ENCODE measurements around the gene MSRB3. TPM values are rescaled to one million over a fixed set of nuclear protein-coding genes. Genes with fewer than 3 reads are reported as not detected.
A peak's percentile ranks its signal among the peaks of the same experiment; 100 is the strongest.
"Not testable (repeated sequence)": the region's sequence is repeated elsewhere in the genome, so short reads cannot be mapped to it uniquely, and the experiment has no call there.

The MSRB3 gene
- total RNA-seq, 1 experiment from 2014 or later: 19.1 TPM

DNA sequence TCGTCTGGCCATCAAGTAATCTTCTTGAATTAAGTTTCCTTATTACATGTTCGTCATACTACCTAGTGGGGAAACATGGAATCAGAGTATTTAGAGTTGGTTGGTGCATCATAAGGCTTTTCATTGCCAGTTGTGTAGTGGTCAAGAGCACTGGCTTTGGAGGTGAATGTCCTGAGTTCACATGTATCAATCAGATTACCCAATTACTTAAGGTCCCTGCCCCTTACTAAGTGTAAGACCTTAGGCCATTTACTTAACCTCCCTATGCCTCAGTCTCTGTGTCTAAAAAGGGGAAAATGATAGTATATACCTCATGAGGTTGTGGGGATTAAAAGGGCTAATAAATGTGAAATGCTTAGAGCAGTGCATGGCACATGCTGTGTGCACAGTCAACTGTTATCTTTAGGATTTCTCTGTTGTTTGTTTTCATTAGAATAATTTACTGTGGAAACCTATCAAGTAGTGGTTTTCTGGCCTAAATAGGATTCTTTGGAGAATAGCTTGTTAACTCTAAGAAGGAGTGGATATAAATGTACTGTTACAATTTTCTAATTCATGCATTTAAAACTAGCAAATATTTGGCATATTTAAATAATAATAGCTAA is 27.0 kb downstream of the MSRB3 start:
- H3K27ac ChIP-seq: no peak overlapping the region
- no peaks in the 10 kb centered on the region for H3K27me3 ChIP-seq
- no peaks in the 10 kb centered on the region; the same call in 1 of the 2 replicates for H3K36me3 ChIP-seq
- peaks cover 7% of the 10 kb centered on the region for H3K4me1 ChIP-seq
- DNase-seq: no peak
- no peaks in the 10 kb centered on the region for H3K9me3 ChIP-seq (replicated peaks)
- no peak overlapping the region for H3K4me3 ChIP-seq

DNA sequence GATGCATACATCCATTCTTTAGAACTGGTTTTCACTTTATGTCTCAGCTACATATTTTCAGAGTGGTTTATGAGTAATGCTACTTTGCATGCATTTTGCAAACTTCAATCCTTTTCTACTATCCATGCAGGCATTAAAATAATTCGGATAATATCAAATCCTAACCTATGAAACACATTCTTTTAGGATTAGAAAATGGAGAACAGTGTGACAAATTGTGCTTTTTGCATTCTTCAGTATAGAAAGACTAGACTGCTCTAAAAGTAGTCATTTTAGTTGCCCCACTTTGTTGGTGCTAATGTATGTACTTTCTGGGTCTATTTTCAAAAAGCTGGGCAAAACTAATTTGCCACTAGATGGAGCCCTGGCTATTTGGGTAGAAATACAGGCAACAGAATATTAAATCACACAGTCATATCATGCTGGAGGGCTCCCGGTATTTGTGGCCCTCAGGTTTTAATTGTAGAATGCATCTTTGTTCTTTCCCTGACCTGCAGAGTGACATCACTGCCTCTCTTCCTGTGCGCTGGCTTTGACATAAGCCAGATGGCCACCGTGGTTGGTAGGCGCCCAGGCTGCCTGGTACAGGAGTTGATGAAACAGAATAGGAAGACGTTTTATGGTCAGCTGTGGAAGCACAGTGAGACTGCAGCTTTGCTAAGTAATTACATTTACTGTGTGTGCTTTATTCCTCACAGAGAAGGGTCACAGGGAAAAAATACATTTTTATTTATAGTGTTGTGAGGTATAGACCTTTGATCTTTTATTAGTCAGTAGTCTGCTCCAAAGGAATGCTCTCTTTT is 28.1 kb downstream of the MSRB3 start:
- Histone ChIP-seq H3K4me1 (peaks cover 7% of the 10 kb centered on the region), H3K36me3 (no peaks in the 10 kb centered on the region; the same call in 1 of the 2 replicates), H3K27me3 (no peaks in the 10 kb centered on the region), H3K27ac (peak overlapping the region; percentile 36), H3K9me3 (replicated peaks) (no peaks in the 10 kb centered on the region), H3K4me3 (peak overlapping the region; percentile 14; the same call in 1 of the 2 replicates)
- DNase-seq: peak; percentile 86 to 92

DNA sequence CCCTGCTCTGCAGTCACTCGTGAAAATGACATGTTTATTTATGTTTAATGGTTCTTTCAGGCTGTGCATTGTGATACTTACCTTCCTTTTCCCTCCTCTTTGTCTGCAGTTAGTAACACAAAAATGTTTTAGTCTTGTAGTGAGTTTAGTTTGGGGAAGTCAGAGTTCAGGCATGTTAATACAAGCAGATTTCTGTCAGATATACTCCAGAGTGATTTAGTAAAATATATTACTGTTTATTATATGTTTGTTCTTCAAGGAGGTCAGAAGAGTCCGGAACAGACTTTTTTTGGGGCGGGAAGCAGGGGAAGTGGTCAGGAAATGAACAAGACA is 28.7 kb downstream of the MSRB3 start:
- no peaks in the 10 kb centered on the region; the same call in 1 of the 2 replicates for H3K36me3 ChIP-seq
- peak overlapping the region; percentile 36 for H3K27ac ChIP-seq
- DNase-seq: no peak
- no peaks in the 10 kb centered on the region for H3K9me3 ChIP-seq (replicated peaks)
- no peaks in the 10 kb centered on the region for H3K27me3 ChIP-seq
- H3K4me1 ChIP-seq: peaks cover 7% of the 10 kb centered on the region
- peak overlapping the region; percentile 14; the same call in 1 of the 2 replicates for H3K4me3 ChIP-seq

DNA sequence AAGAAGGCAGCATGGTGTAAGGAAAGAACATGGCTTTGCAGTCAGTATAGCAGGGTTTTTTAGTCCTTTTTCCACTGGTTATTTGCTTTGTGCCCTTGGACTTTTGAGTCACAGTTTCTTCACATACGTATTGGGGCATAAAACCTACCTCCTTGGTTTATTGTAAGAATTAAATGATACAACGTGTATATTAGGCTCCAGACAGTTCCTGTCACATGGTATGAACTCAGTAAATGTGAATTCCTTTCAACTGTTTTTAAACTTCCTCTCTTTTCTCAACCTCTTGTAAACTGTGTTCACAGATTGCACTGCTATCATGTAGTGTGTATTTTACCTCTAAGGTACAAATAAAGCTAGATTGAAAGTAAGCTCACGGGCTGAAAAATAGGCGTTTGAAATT is 29.5 kb downstream of the MSRB3 start:
- Histone ChIP-seq H3K4me1 (peaks cover 7% of the 10 kb centered on the region), H3K9me3 (replicated peaks) (no peaks in the 10 kb centered on the region), H3K4me3 (no peak overlapping the region), H3K36me3 (no peaks in the 10 kb centered on the region), H3K27me3 (no peaks in the 10 kb centered on the region), H3K27ac (no peak overlapping the region)
- no peak for DNase-seq

DNA sequence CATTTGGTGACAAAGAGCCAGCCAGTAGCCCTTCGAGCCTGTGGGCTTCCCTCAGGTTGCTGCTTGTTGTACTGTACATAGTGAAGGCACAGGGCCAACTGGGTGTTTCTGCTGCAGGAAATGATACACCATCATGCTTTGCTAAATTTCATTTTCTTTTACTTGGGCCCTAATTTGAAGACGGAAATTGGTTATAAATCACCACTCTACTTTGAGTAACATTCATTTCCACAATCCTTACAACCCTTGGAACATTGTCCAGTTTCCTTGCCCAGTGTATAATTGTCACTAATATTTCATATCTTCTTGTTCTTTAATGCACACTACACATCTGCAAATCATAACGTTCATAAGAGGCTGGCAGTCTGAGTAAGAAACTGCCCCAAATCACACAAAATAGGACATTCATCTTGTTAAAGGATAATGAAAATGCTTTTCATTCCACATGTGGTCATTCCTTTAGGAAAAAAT is 30.2 kb downstream of the MSRB3 start:
- H3K27ac ChIP-seq: no peak overlapping the region
- no peak for DNase-seq
- no peaks in the 10 kb centered on the region for H3K9me3 ChIP-seq (replicated peaks)
- no peaks in the 10 kb centered on the region for H3K36me3 ChIP-seq
- H3K4me1 ChIP-seq: peaks cover 7% of the 10 kb centered on the region
- no peaks in the 10 kb centered on the region for H3K27me3 ChIP-seq
- no peak overlapping the region for H3K4me3 ChIP-seq

DNA sequence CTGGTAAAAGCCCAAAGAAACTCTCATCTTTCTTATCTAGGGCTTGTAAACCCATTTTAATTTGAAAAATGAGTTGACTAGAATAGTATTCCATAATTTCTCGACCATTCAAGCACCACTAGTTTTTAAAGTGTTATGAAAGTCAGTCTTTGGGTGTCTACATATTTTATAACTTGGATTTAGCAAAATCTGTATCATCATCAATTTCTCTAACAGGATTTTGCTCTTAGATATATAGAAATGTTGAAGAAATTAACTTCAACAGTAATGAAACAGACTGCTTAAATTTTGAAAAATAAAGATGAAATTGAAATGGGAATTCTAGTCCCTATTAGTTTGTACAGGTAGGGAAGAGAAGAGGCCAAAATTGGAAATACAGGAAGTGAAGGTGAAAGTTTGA is 32.8 kb downstream of the MSRB3 start:
- H3K36me3 ChIP-seq: no peaks in the 10 kb centered on the region
- no peak for DNase-seq
- H3K4me3 ChIP-seq: no peak overlapping the region
- no peak overlapping the region for H3K27ac ChIP-seq
- H3K4me1 ChIP-seq: peaks cover 8% of the 10 kb centered on the region
- H3K27me3 ChIP-seq: no peaks in the 10 kb centered on the region
- H3K9me3 ChIP-seq (replicated peaks): no peaks in the 10 kb centered on the region

DNA sequence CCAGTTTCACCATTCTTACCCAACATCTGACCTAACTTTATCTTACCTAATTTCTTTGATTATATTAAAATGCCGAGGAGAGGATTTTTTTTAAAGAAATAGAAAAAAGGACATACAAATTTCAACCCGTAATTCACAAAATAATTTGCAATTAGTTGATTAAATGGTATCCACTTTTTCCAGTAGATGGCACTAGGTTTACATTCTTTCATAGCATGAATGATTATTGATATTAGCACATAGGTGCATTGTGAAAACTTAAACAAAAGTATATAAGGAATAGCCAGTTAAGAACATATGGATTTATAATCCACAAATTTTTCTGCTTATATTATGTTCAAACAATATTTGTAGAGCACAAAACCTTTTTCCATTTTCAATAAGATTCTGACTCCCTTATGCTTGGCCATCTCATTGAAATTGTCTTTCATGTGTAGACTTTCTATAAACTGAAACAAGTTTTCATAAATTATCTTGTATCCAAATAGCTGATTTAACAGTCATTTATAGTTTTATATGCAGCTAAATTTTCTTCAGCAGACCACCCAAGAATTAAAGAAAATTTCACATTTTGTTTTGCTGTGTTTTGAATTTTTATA is 35.3 kb downstream of the MSRB3 start:
- peak in 1 of 2 experiments; percentile 60 for DNase-seq
- H3K27ac ChIP-seq: no peak overlapping the region; the same call in 1 of the 2 replicates
- no peaks in the 10 kb centered on the region for H3K36me3 ChIP-seq
- no peaks in the 10 kb centered on the region for H3K9me3 ChIP-seq (replicated peaks)
- peaks cover 4% of the 10 kb centered on the region; the same call in 1 of the 2 replicates for H3K4me1 ChIP-seq
- H3K4me3 ChIP-seq: no peak overlapping the region
- H3K27me3 ChIP-seq: no peaks in the 10 kb centered on the region

DNA sequence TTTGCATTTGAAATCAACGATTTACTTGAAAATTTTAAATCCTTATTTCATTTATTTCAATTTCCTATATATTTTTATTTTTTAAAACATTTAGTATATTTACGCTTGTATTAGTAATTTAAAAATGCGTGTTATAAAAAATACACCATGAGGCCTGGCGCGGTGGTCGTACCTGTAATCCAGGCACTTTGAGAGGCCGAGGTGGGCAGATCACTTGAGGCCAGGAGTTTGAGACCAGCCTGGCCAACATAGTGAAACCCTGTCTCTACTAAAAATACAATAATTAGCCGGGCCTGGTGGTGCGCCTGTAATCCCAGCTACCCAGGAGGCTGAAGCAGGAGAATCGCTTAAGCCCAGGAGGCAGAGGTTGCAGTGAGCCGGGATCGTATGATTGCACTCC is 36.8 kb downstream of the MSRB3 start:
- H3K27me3 ChIP-seq; DNase-seq; H3K4me3 ChIP-seq; H3K36me3 ChIP-seq; H3K9me3 ChIP-seq (replicated peaks); H3K4me1 ChIP-seq; H3K27ac ChIP-seq: not testable (repeated sequence)

DNA sequence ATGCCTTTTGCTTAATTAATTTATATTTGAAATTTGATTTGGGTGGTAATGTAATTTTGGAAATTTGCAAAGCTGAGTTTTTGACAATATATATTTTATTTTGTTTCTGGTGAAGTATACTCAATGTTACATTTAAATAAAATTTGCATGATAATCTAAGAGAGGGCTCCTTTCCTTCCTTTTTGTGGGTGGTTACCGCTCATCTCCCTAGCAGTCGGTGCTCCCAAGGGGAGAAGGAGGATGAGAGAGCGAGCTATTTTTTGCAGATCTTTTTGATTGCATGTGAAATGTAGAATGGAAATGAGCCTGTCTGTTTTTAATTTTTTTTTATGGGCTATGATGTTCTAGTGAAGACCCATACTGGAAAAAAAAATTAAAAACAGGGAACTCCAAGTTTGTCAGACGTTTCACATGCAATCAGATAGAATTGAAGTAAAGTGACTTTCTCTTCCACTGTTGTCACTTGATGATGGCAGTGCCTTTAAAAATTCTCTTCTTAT is 39.8 kb downstream of the MSRB3 start:
- no peak overlapping the region for H3K27ac ChIP-seq
- H3K36me3 ChIP-seq: no peaks in the 10 kb centered on the region
- H3K9me3 ChIP-seq (replicated peaks): no peaks in the 10 kb centered on the region
- no peaks in the 10 kb centered on the region for H3K27me3 ChIP-seq
- no peak for DNase-seq
- H3K4me1 ChIP-seq: peaks cover 4% of the 10 kb centered on the region; the same call in 1 of the 2 replicates
- no peak overlapping the region for H3K4me3 ChIP-seq

DNA sequence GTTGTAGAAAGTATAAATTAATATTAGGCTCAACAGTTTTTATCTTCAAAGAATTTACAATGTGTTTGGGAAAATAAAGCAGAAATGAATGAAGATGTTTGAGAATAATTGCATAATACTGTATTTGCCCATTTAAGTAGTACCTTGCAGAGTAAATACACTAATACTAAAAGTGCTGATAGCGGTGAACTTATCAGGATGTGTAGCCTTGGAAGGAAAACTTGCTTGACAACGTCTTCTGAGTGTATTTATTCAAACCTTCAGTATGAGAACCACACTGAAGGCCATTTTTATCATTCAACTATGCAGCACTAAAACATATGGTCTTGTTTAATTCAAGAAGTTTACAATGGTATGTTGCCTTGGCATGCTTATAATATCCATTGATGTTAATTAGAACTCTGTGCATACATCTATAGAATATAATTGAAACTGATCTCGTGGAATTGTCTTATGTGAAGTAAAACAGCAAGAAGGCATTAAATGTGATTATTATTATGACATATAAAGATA is 41.3 kb downstream of the MSRB3 start:
- no peak overlapping the region for H3K4me3 ChIP-seq
- H3K9me3 ChIP-seq (replicated peaks): no peaks in the 10 kb centered on the region
- no peak overlapping the region for H3K27ac ChIP-seq
- no peak for DNase-seq
- H3K36me3 ChIP-seq: no peaks in the 10 kb centered on the region
- H3K4me1 ChIP-seq: peaks cover 6% of the 10 kb centered on the region; the same call in 1 of the 2 replicates
- no peaks in the 10 kb centered on the region for H3K27me3 ChIP-seq

DNA sequence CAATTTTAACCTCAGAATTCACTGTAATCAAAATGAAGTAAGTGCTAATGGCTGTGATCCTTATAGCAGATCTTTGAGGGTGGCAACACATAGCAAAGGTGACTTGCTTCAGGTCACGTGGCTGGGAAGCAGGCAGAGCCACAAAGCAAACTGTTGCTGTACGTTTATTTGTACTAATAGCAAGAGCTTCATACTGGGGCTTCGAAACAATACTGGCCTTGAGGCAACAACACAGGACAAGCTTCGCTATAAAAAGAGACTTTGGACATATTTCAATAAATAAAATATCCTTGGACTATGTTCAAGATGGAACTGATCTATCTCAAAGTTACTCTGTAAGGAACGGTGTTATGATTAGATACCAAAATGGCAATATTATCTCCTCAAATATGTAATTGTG is 44.6 kb downstream of the MSRB3 start:
- H3K27ac ChIP-seq: no peak overlapping the region
- H3K4me3 ChIP-seq: no peak overlapping the region

DNA sequence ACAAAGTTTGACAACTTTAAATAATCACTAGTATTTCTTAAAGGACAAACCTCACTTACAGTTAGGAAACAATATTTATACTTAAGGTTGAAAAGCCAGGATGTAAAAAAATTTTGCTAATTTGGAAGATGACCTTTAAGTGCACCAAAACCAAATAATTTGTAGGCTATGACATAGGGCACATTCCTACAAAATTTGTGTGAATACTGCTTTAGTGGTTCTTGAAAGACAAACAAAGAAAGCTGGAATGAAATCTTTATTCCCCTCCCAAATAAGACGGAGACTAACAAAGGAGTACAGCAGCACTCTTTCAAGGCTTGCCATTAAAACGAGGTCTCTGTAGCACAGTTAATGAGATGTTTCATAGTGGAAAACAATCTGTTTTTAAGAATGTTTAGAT is 45.6 kb downstream of the MSRB3 start:
- H3K4me1 ChIP-seq: peaks cover 36% of the 10 kb centered on the region
- H3K9me3 ChIP-seq (replicated peaks): no peaks in the 10 kb centered on the region
- no peaks in the 10 kb centered on the region for H3K36me3 ChIP-seq
- no peak for DNase-seq
- H3K27ac ChIP-seq: no peak overlapping the region
- no peaks in the 10 kb centered on the region for H3K27me3 ChIP-seq
- H3K4me3 ChIP-seq: no peak overlapping the region

More for the DNA sequence above, 44.6 kb downstream of the MSRB3 start:
- H3K4me1 ChIP-seq: peaks cover 26% of the 10 kb centered on the region
- no peaks in the 10 kb centered on the region for H3K9me3 ChIP-seq (replicated peaks)
- no peaks in the 10 kb centered on the region for H3K36me3 ChIP-seq
- no peak for DNase-seq
- H3K27me3 ChIP-seq: no peaks in the 10 kb centered on the region

DNA sequence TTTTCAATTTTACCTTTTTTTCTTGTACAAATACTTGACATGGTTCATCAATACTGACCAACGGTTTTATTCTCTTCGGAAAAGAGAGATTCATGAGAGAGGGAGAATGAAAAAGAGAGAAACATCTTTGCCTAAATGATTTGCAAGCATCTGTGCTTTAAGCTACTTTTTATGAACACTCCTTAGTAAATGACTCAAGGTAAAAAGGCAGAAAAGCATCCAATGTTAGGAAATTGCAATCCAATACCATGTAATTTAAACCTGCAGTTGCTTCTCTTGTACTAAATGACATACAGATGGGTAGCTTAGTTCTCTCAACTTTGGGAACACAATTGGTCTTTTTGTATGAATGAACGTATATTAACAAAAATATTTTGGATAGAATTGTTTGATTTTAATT is 46.1 kb downstream of the MSRB3 start:
- DNase-seq: no peak
- no peaks in the 10 kb centered on the region for H3K9me3 ChIP-seq (replicated peaks)
- no peaks in the 10 kb centered on the region for H3K36me3 ChIP-seq
- H3K4me3 ChIP-seq: no peak overlapping the region
- no peak overlapping the region for H3K27ac ChIP-seq
- peaks cover 39% of the 10 kb centered on the region for H3K4me1 ChIP-seq
- H3K27me3 ChIP-seq: no peaks in the 10 kb centered on the region

DNA sequence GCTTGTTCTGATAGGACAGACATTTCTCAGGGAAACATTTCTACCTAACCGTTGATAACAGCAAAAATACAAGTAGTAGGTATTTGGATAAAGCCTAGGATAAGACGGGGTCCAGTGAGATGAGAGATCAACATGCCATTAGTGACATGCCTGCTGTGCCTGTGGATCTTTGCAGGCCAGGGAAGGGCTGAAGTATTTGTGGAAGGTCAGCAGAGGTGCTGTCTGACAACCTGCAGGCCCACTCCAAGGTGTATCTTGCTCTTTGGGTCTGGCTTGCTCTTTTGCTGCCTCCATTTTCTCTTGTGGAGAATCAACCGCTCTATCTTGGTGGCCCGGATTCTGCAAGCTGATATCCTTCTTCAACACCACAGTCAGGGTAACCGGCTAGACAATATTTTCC is 46.7 kb downstream of the MSRB3 start:
- Histone ChIP-seq H3K4me3 (no peak overlapping the region), H3K36me3 (no peaks in the 10 kb centered on the region), H3K4me1 (peaks cover 45% of the 10 kb centered on the region), H3K9me3 (replicated peaks) (no peaks in the 10 kb centered on the region), H3K27me3 (no peaks in the 10 kb centered on the region), H3K27ac (no peak overlapping the region)
- DNase-seq: no peak

DNA sequence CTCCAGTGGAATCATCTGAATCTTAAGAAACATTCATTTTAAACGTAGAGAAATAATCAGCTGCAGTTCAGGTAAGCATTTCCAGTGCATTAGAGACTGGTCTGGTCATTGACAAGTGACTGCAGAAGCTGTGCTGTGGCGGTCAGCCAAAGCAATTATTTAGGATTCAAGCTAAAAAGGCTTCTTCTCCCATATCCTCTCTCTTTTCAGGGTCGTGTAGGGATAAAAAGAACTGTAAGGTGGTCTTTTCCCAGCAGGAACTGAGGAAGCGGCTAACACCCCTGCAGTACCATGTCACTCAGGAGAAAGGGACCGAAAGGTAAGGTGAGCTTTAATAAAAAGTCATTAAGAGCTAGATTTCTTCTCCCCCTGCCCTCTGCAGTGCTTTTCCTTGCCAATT is 48.1 kb downstream of the MSRB3 start:
- no peaks in the 10 kb centered on the region for H3K36me3 ChIP-seq
- H3K27me3 ChIP-seq: no peaks in the 10 kb centered on the region
- DNase-seq: peak in 1 of 2 experiments; percentile 16
- no peak overlapping the region for H3K4me3 ChIP-seq
- no peaks in the 10 kb centered on the region for H3K9me3 ChIP-seq (replicated peaks)
- no peak overlapping the region; the same call in 1 of the 2 replicates for H3K27ac ChIP-seq
- H3K4me1 ChIP-seq: peaks cover 55% of the 10 kb centered on the region

Data from SJCRH30 (cell line).